ENCODE data around the gene CTDSPL.

The CTDSPL gene

GRCh38 chr3:37820286-37820685, 41.4 kb upstream of the CTDSPL start:
- H3K4me3 ChIP-seq (ENCODE audit: low read depth, low read length) = no peak overlapping the region
- no peak for DNase-seq (ENCODE audit: low read depth)
- no peak for TF ChIP-seq CTCF (IDR thresholded peaks at IDR 0.05; ENCODE audit: insufficient read depth, low read depth, low read length, missing control alignments)

- no peak for DNase-seq (ENCODE audit: low read depth)
- no peak for TF ChIP-seq CTCF (IDR thresholded peaks at IDR 0.05; ENCODE audit: insufficient read depth, low read depth, low read length, missing control alignments)
- no peak overlapping the region for H3K4me3 ChIP-seq (ENCODE audit: low read depth, low read length)
These were observed 38.5 kb upstream of the CTDSPL start for GRCh38 chr3:37823189-37823588.

- DNase-seq (ENCODE audit: low read depth) = no peak
- TF ChIP-seq CTCF (IDR thresholded peaks at IDR 0.05; ENCODE audit: insufficient read depth, low read depth, low read length, missing control alignments) = no peak
- H3K4me3 ChIP-seq (ENCODE audit: low read depth, low read length) = no peak overlapping the region
These were observed 37.4 kb upstream of the CTDSPL start for GRCh38 chr3:37824090-37824953.

- no peak for DNase-seq (ENCODE audit: low read depth)
- no peak for TF ChIP-seq CTCF (IDR thresholded peaks at IDR 0.05; ENCODE audit: insufficient read depth, low read depth, low read length, missing control alignments)
- H3K4me3 ChIP-seq (ENCODE audit: low read depth, low read length) = no peak overlapping the region
These were observed 36.7 kb upstream of the CTDSPL start for GRCh38 chr3:37824954-37825328.

- DNase-seq (ENCODE audit: low read depth) = no peak
- H3K4me3 ChIP-seq (ENCODE audit: low read depth, low read length) = no peak overlapping the region
- TF ChIP-seq CTCF (IDR thresholded peaks at IDR 0.05; ENCODE audit: insufficient read depth, low read depth, low read length, missing control alignments) = no peak
These were observed 35.8 kb upstream of the CTDSPL start for GRCh38 chr3:37825744-37826400.

- TF ChIP-seq CTCF (IDR thresholded peaks at IDR 0.05; ENCODE audit: insufficient read depth, low read depth, low read length, missing control alignments) = no peak
- no peak overlapping the region for H3K4me3 ChIP-seq (ENCODE audit: low read depth, low read length)
- no peak for DNase-seq (ENCODE audit: low read depth)
These were observed 35.2 kb upstream of the CTDSPL start for GRCh38 chr3:37826502-37826901.
